ENCODE results near the gene GSG1L.

GSG1L gene

DNA sequence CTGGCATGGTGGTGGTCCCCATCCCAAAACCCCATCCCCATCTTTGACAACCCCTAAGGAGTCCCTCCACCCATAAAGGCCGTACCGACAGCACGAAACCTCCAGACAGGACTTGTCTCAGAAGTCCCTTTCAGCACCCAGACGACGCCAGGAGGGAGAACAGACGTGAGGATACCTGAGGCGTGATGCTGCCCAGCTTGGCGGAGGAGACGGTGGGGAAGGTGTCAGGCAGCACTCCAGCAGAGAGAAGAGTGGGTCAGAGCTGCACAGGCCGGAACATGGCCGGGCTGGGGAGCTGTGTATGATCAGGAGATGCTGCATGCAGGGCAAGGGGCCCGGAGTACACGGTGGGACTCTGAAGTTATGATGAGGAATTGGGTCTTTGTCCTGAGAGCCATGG, 244.2 kb downstream of the GSG1L start:
- ChIA-PET POLR2A (no interaction called here), CTCF (no interaction called here)
- no peak for TF ChIP-seq FOXA1 (IDR thresholded peaks at IDR 0.05)
- no peak for TF ChIP-seq SUZ12 (IDR thresholded peaks at IDR 0.05)
- TF ChIP-seq SP1 (IDR thresholded peaks at IDR 0.05), result no peak
- no peak for TF ChIP-seq ELF4 (IDR thresholded peaks at IDR 0.05)
- no peak for TF ChIP-seq FOXM1 (IDR thresholded peaks at IDR 0.05; ENCODE audit: borderline replicate concordance)
- TF ChIP-seq L3MBTL2 (conservative IDR thresholded peaks at IDR 0.05), result no peak
- TF ChIP-seq TARDBP (IDR thresholded peaks at IDR 0.05), result no peak
- no peak for TF ChIP-seq NFRKB (IDR thresholded peaks at IDR 0.05)
- TF ChIP-seq FOXK2 (IDR thresholded peaks at IDR 0.05), result no peak
- TF ChIP-seq CTBP1 (IDR thresholded peaks at IDR 0.05; ENCODE audit: borderline replicate concordance), result no peak
- TF ChIP-seq PKNOX1 (IDR thresholded peaks at IDR 0.05), result no peak
- TF ChIP-seq ARNT (IDR thresholded peaks at IDR 0.05), result no peak
- no peak for TF ChIP-seq LEF1 (IDR thresholded peaks at IDR 0.05; ENCODE audit: borderline replicate concordance)
- no peak for TF ChIP-seq ZNF384 (IDR thresholded peaks at IDR 0.05)
- no peak for TF ChIP-seq HDGF (IDR thresholded peaks at IDR 0.05; ENCODE audit: borderline replicate concordance)
- DNase-seq (ENCODE audit: extremely low spot score), result no peak

DNA sequence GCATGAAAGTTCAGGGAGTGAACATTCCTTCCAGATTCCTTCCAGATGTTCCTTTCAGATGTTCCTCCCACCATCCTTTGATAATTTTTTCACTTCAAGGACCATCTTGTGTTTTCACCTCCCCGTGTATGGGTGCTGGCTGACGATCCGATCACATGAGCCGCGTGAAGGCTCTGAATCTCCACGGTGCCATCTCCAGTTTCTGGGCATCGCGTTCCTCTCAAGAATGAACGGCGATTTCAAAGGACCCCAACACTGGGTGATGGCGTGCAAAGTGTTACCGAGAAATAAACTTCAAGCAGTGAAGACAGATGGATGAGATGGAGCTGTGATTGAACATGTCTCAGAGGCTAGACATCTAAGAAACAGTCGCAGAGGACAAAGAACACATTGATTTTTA, 245.3 kb downstream of the GSG1L start:
- CTCF ChIA-PET, result no interaction called here
- no peak for DNase-seq (ENCODE audit: extremely low spot score)
- POLR2A ChIA-PET, result no interaction called here
- no peak for TF ChIP-seq SUZ12 (IDR thresholded peaks at IDR 0.05)
- no peak for TF ChIP-seq NFRKB (IDR thresholded peaks at IDR 0.05)
- no peak for TF ChIP-seq PKNOX1 (IDR thresholded peaks at IDR 0.05)
- TF ChIP-seq ARNT (IDR thresholded peaks at IDR 0.05), result no peak
- TF ChIP-seq TARDBP (IDR thresholded peaks at IDR 0.05), result no peak
- no peak for TF ChIP-seq LEF1 (IDR thresholded peaks at IDR 0.05; ENCODE audit: borderline replicate concordance)
- no peak for TF ChIP-seq FOXA1 (IDR thresholded peaks at IDR 0.05)
- no peak for TF ChIP-seq FOXK2 (IDR thresholded peaks at IDR 0.05)
- no peak for TF ChIP-seq SP1 (IDR thresholded peaks at IDR 0.05)

DNA sequence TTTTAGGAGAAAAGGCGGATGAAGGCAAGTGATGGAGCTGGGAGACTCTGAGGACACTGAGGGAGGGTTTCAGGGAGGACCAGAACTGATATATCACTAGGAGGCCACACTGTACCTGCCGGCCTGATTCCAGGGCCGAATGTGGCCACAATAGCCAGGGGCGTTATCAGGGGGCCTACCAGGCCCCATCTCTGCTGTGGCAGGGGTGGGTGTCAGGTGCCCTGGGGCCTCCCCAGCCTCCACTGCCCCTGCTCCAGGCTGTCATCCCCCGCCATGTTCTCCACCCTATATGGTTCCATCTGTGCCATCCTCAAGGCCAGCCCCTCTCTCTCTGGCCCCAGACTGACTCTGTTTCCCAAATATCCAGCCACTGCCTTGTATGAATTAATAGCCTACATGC, 246.5 kb downstream of the GSG1L start:
- TF ChIP-seq NFRKB (IDR thresholded peaks at IDR 0.05) (no peak), FOXK2 (IDR thresholded peaks at IDR 0.05) (no peak), SP1 (IDR thresholded peaks at IDR 0.05) (no peak), FOXA1 (IDR thresholded peaks at IDR 0.05) (no peak), FOXM1 (IDR thresholded peaks at IDR 0.05; ENCODE audit: borderline replicate concordance) (no peak), ZNF384 (IDR thresholded peaks at IDR 0.05) (no peak), PKNOX1 (IDR thresholded peaks at IDR 0.05) (no peak), L3MBTL2 (conservative IDR thresholded peaks at IDR 0.05) (no peak), ARNT (IDR thresholded peaks at IDR 0.05) (no peak), CTBP1 (IDR thresholded peaks at IDR 0.05; ENCODE audit: borderline replicate concordance) (no peak), LEF1 (IDR thresholded peaks at IDR 0.05; ENCODE audit: borderline replicate concordance) (no peak), TARDBP (IDR thresholded peaks at IDR 0.05) (no peak), HDGF (IDR thresholded peaks at IDR 0.05; ENCODE audit: borderline replicate concordance) (no peak), ELF4 (IDR thresholded peaks at IDR 0.05) (no peak), BHLHE40 (IDR thresholded peaks at IDR 0.05; ENCODE audit: borderline replicate concordance) (no peak)
- DNase-seq (ENCODE audit: extremely low spot score), result no peak
- CTCF ChIA-PET, result no interaction called here
- POLR2A ChIA-PET, result no interaction called here

DNA sequence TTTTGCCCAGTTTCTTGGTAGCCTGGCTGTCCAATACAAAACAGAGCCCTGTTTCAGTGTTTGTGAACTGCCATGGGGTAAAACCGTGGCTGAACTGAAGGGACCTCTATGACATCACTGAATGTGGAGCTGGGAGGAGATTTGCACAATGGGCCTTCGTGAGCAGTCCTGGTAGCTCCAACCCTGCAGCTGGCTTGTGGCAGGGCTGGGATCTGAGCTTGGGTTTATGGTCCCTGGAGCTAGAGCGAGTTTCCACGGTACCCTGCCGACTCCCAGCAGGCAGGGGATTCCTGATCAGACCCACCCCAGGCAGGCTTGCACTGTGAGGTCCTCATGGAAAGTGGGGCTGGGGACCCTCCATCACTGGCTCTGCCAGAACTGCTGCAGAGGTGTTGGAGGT, 247.0 kb downstream of the GSG1L start:
- ChIA-PET POLR2A (no interaction called here), CTCF (no interaction called here)
- no peak for DNase-seq (ENCODE audit: extremely low spot score)
- TF ChIP-seq PKNOX1 (IDR thresholded peaks at IDR 0.05), result no peak
- TF ChIP-seq CTBP1 (IDR thresholded peaks at IDR 0.05; ENCODE audit: borderline replicate concordance), result no peak

DNA sequence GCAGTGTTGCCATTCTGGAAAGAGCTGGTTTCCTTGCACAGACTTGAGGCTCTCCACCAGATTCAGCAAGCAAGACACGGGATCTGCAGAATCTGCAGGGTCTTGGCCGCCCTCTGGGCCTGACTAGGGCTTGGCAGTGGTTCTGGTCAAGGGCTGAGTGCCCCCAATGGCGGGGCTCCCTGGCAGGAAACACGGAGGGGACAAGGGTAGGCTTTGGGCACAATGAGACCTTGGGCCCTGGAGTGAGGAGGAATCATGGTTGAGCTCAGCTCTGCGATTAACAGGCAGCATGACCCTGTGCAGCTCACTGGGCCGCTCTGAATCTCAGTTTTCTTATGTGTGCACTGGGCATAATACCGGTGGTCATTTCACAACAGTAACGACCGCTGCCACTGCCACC, 249.9 kb downstream of the GSG1L start:
- ChIA-PET CTCF (no interaction called here), POLR2A (no interaction called here)

GRCh38 chr16:27811881-27812280, 251.6 kb downstream of the GSG1L start:
- CTCF ChIA-PET, result no interaction called here

More for the DNA sequence above, 249.9 kb downstream of the GSG1L start:
- TF ChIP-seq TARDBP (IDR thresholded peaks at IDR 0.05) (no peak), ARNT (IDR thresholded peaks at IDR 0.05) (no peak), FOXM1 (IDR thresholded peaks at IDR 0.05; ENCODE audit: borderline replicate concordance) (no peak), FOXA1 (IDR thresholded peaks at IDR 0.05) (no peak), LEF1 (IDR thresholded peaks at IDR 0.05; ENCODE audit: borderline replicate concordance) (no peak), CTBP1 (IDR thresholded peaks at IDR 0.05; ENCODE audit: borderline replicate concordance) (no peak), ZNF384 (IDR thresholded peaks at IDR 0.05) (no peak)
- DNase-seq (ENCODE audit: extremely low spot score), result no peak

More at GRCh38 chr16:27811881-27812280, 251.6 kb downstream of the GSG1L start:
- POLR2A ChIA-PET, result no interaction called here
- TF ChIP-seq SUZ12 (IDR thresholded peaks at IDR 0.05), result no peak
- no peak for TF ChIP-seq L3MBTL2 (conservative IDR thresholded peaks at IDR 0.05)
- TF ChIP-seq FOXM1 (IDR thresholded peaks at IDR 0.05; ENCODE audit: borderline replicate concordance), result no peak
- TF ChIP-seq ZNF384 (IDR thresholded peaks at IDR 0.05), result no peak
- no peak for TF ChIP-seq ELF4 (IDR thresholded peaks at IDR 0.05)
- TF ChIP-seq SP1 (IDR thresholded peaks at IDR 0.05), result no peak
- TF ChIP-seq TARDBP (IDR thresholded peaks at IDR 0.05), result no peak
- no peak for TF ChIP-seq BHLHE40 (IDR thresholded peaks at IDR 0.05; ENCODE audit: borderline replicate concordance)
- TF ChIP-seq PKNOX1 (IDR thresholded peaks at IDR 0.05), result no peak
- TF ChIP-seq FOXA1 (IDR thresholded peaks at IDR 0.05), result no peak
- TF ChIP-seq FOXK2 (IDR thresholded peaks at IDR 0.05), result no peak
- TF ChIP-seq CTBP1 (IDR thresholded peaks at IDR 0.05; ENCODE audit: borderline replicate concordance), result no peak
- TF ChIP-seq LEF1 (IDR thresholded peaks at IDR 0.05; ENCODE audit: borderline replicate concordance), result no peak
- no peak for DNase-seq (ENCODE audit: extremely low spot score)
